Activated naive CD4-positive, alpha-beta T cell treated with anti-CD3 and anti-CD28 coated beads, Interleukin-2, amount 50 U/mL, for 16 hours (primary cell): ENCODE data around the gene TMA7B.
A peak's percentile ranks its signal among the peaks of the same experiment; 100 is the strongest.

Experiments
- DNase-seq: peaks from one replicate; pipeline ENCODE4 v3.0.0-alpha.2; 2020

Gene TMA7B

GRCh38 chr22:40004836-40005235 is 44.6 kb downstream of the TMA7B start:
- DNase-seq = no peak

DNA sequence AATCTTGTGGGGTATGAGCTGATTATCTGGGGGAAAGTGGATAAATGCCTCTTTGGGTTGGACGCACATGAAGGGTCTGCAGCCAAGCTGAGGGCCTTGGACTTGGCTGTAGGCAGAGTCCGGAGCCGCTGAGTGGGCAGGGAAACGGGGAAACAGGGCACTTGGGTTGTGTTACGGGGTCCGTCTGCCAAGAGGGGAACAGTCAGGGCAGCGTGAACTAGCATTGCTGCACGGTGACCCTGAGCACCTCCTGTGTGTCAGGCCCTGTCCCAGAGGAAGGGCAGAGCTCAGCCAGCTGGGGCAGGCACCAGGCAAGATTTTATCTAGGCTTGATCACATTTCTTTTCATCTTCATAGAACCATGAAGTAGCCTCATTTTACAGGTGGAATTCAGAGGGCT is 46.4 kb downstream of the TMA7B start:
- no peak for DNase-seq

DNA sequence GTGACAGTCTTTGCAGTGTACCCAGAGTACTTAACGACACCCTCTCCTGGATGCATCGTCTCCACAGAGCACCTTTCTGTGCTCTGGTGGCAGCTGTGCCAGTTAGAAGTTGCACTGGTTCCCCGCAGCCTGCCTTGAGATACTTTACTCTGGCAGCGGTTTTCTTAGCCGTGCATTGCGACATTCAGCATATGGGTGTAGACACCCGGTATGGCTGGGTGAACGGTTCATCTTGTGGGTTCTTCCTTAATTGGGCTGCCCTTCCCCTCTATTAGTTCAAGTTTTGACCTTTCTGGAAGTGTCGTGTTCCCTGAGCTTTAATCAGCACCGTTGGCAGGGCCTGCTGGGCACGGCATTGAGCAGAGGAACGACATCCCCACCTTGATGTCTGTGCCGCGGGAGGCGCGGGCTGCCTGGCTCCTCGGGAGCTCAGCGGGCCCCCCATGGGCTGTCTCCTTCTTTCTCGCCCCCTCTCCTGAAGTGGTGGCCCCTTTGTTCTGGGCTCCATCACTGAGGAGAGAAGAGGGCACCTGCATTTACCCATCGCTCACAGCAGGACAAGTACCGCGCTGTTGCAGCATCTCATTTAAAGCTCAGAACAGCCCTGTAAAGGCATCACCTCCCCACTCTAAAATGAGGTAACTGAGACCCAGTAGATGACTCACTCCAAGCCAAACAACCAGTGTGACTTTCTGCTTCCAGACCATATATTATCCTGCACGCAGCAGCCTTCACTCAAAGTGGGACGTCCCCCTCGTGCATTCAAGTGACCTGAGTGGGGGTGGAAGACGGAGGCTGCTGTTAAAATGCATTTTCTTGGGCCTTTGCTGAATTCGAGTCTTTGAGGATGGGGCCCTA is 47.9 kb downstream of the TMA7B start:
- no peak for DNase-seq

- DNase-seq = no peak
These were observed 48.6 kb downstream of the TMA7B start for GRCh38 chr22:40008726-40009291.

DNA sequence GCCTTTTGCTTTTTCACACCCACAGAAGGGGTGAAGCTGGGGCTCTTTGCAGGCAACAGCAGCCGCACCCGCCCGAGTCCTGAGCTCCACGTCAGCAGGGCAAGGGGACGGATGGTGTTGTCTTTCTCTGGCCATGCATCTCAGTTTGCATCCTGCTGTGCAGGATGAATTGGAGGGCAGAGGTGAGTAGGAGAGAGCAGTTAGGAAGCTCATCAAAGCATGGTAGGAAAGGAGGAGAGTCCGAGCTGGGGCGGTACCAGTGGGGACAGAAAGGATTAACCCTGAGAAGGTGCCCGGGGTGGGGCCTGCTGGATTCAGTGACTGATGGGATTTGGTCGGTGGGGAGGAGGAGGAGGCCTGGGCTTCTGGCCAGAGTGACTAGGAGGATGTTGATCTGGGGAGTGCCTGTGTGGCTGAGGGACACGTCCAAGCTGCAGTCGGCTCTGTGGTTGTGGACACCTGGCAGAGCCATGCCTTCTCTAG is 49.1 kb downstream of the TMA7B start:
- no peak for DNase-seq

GRCh38 chr22:40009951-40010671 is 49.9 kb downstream of the TMA7B start:
- DNase-seq = peak; percentile 46

DNA sequence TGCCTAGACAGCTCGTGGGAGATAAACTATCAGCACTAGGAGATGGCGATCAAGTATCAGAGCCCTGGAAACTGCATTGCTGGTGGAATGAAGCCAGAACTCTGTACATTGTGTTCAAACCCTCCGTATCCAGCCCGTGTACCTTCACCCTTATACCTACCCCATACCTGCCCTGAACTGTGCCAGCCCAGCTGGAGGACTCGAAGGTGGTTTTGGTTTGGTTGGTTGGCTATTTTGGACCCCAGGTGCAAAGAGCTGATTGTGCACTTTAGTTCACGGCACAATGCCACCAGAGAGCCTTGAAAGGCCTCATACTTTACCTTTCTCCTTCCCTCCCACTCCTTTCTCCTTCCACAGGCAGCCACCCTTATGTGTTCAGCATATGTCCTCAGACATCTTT is 50.5 kb downstream of the TMA7B start:
- DNase-seq = no peak
